ENCODE data around the gene KCNA5. TPM values are rescaled to one million over a fixed set of nuclear protein-coding genes. Genes with fewer than 3 reads are reported as not detected.

Gene KCNA5
- total RNA-seq, 4 donors from 2014 or later = 0.51 to 4.8 (median 2.7) TPM; not detected in 1

DNA sequence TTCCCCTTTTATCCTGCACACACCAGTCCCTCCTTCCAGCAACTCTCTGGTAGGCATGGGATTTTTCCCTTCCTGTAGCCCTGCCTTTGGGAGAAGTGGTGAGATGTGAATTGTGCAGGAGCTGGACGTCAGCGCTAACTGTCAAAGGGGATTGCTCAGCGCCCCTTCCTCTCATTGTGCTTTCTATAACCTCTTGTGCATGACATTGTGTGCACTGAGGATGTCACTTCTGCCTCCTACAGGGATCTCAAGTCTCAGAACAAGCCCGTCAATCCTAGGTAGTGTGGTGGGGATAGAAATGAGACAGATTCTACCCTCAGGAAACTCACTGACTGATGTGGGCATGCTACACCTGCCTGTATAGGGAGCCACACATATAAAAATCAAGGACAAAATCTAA lies 8.7 kb downstream of the KCNA5 start:
- no peaks in the 10 kb centered on the region for H3K27me3 ChIP-seq
- H3K4me3 ChIP-seq = no peak overlapping the region
- intact Hi-C loops (cut with DNase I; ENCODE audit: low total_unique reads) = no loop called here
- H3K4me1 ChIP-seq = no peaks in the 10 kb centered on the region
- no peak overlapping the region for H3K27ac ChIP-seq
- no peaks in the 10 kb centered on the region for H3K9me3 ChIP-seq
- H3K36me3 ChIP-seq = no peaks in the 10 kb centered on the region
- DNase-seq = no peak
- TF ChIP-seq, protein P1, sequence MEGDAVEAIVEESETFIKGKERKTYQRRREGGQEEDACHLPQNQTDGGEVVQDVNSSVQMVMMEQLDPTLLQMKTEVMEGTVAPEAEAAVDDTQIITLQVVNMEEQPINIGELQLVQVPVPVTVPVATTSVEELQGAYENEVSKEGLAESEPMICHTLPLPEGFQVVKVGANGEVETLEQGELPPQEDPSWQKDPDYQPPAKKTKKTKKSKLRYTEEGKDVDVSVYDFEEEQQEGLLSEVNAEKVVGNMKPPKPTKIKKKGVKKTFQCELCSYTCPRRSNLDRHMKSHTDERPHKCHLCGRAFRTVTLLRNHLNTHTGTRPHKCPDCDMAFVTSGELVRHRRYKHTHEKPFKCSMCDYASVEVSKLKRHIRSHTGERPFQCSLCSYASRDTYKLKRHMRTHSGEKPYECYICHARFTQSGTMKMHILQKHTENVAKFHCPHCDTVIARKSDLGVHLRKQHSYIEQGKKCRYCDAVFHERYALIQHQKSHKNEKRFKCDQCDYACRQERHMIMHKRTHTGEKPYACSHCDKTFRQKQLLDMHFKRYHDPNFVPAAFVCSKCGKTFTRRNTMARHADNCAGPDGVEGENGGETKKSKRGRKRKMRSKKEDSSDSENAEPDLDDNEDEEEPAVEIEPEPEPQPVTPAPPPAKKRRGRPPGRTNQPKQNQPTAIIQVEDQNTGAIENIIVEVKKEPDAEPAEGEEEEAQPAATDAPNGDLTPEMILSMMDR (IDR thresholded peaks at IDR 0.05) = no peak
- no peak for TF ChIP-seq POLR2A (IDR thresholded peaks at IDR 0.05)

DNA sequence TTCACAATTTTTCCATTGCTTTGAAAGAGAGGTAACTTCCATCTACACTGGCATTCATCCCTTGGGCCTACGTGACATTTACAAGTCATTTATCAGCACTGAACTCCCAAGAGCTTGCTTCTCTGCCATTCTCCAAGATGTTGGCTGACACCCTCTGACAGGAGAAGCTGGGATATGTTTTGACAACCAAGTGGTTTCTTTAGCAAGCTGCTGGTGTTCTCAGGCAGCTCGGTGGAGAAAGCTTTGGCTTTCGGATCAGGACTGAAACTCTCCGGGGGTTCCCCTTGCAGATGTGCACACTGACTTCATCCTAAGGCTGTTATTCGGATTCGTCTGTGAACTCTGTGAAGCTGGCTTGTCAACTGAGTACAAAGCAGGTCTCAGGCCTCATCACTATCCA lies 15.7 kb downstream of the KCNA5 start:
- Histone ChIP-seq H3K27ac (no peak overlapping the region), H3K36me3 (no peaks in the 10 kb centered on the region), H3K4me3 (no peak overlapping the region), H3K27me3 (no peaks in the 10 kb centered on the region), H3K9me3 (no peaks in the 10 kb centered on the region), H3K4me1 (no peaks in the 10 kb centered on the region)
- DNase-seq = no peak
- intact Hi-C loops (cut with DNase I; ENCODE audit: low total_unique reads) = no loop called here
- no peak for TF ChIP-seq POLR2A (IDR thresholded peaks at IDR 0.05)
- TF ChIP-seq, protein P1 (IDR thresholded peaks at IDR 0.05) = no peak

DNA sequence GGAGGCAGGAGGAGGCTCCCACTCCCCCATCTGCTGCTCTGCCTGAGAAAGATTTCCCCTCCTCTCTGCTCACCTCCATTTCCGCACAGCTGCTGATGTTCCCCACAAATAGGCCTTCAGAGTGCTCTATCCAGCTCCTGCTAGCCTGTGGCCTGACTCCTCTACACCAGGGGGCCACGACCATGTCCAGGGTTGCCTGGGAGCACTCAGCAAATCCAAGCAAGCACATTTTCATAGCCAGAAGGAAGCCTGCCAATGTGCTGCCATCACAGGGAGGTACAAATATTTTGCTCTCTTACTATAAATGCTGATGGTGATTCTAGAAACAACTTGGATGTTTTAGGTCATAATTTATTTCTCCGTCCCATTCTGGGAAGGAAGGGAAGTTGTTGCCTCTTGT lies 17.3 kb downstream of the KCNA5 start:
- no peak for DNase-seq
- TF ChIP-seq, protein P1 (IDR thresholded peaks at IDR 0.05) = no peak
- TF ChIP-seq POLR2A (IDR thresholded peaks at IDR 0.05) = no peak
- Histone ChIP-seq H3K36me3 (no peaks in the 10 kb centered on the region), H3K4me3 (no peak overlapping the region), H3K27ac (no peak overlapping the region), H3K9me3 (no peaks in the 10 kb centered on the region), H3K4me1 (no peaks in the 10 kb centered on the region), H3K27me3 (no peaks in the 10 kb centered on the region)
- intact Hi-C loops (cut with DNase I; ENCODE audit: low total_unique reads) = no loop called here

DNA sequence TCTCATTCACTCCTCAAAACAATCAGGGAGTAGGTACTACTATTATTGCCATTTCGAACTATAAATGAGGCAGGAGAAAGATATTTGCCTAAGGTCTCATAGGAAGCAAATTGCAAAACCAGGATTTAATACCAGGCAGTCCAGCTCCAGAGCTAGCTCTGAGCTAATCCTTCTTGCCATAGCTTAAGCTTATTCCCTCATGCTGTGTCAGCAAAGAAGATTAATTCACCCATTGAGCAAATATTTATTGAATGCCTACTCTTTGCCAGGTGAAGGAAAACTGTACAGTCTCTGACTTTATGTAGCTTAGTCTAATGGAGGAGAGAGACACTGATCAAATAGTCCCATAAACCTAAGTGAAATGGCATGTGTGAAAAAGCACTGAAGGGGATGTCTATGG lies 19.5 kb downstream of the KCNA5 start:
- H3K27me3 ChIP-seq = no peaks in the 10 kb centered on the region
- TF ChIP-seq POLR2A (IDR thresholded peaks at IDR 0.05) = no peak
- TF ChIP-seq, protein P1 (IDR thresholded peaks at IDR 0.05) = no peak
- intact Hi-C loops (cut with DNase I; ENCODE audit: low total_unique reads) = no loop called here

DNA sequence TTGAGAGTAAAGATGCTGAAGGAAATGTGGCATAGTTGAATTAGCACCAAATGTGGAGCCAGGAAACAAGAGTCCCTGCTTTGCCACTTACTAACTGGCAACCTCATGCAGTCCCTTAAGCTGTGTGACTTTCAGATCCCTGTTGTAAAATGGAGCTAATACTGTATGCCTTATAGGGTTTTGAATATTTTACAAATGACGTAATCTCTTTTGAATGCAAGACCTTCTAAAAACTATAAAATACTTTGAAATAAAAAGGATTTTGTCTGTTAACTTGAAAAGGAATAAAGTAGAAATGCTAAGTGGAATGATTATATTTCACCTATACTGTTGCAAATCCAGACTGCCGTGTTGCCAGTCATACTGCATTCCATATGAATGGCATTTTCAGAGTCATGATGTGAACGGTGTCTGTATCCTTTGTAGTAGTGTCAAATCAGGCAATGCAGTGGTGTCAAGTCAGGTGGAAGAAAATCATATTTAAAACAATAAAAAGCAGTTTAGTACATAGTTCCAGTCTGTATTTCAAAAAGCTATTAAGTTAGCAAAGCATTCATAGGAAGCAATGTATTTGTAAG lies 21.3 kb downstream of the KCNA5 start:
- intact Hi-C loops (cut with DNase I; ENCODE audit: low total_unique reads) = no loop called here
- no peaks in the 10 kb centered on the region for H3K4me1 ChIP-seq
- no peak overlapping the region for H3K27ac ChIP-seq
- TF ChIP-seq, protein P1 (IDR thresholded peaks at IDR 0.05) = no peak
- TF ChIP-seq POLR2A (IDR thresholded peaks at IDR 0.05) = no peak
- DNase-seq = no peak
- H3K4me3 ChIP-seq = no peak overlapping the region
- no peaks in the 10 kb centered on the region for H3K27me3 ChIP-seq
- no peaks in the 10 kb centered on the region for H3K9me3 ChIP-seq
- H3K36me3 ChIP-seq = no peaks in the 10 kb centered on the region

More for the DNA sequence above, 19.5 kb downstream of the KCNA5 start:
- H3K4me3 ChIP-seq = no peak overlapping the region
- no peaks in the 10 kb centered on the region for H3K36me3 ChIP-seq
- H3K4me1 ChIP-seq = no peaks in the 10 kb centered on the region
- DNase-seq = no peak
- no peak overlapping the region for H3K27ac ChIP-seq
- no peaks in the 10 kb centered on the region for H3K9me3 ChIP-seq

Data from uterus (tissue), 4 donors.